HG02623 (cell line): ENCODE measurements around the gene ANKRD63.

ENCODE experiments used
- ATAC-seq: cut with Tn5 transposase; IDR thresholded peaks from one replicate; pipeline ENCODE4 v1.9.1; 2021; ENCODE audit warnings: moderate library complexity; ENCODE audit not compliant: unreplicated experiment

Gene ANKRD63

GRCh38 chr15:40296561-40297230, 13.8 kb upstream of the ANKRD63 start:
- no peak for ATAC-seq

- ATAC-seq, result no peak
These were observed 13.2 kb upstream of the ANKRD63 start for GRCh38 chr15:40295877-40296560.

- no peak for ATAC-seq
These were observed 12.4 kb upstream of the ANKRD63 start for GRCh38 chr15:40295297-40295696.

- no peak for ATAC-seq
These were observed 11.3 kb upstream of the ANKRD63 start for GRCh38 chr15:40293905-40294895.

- ATAC-seq, result no peak
These were observed 10.1 kb upstream of the ANKRD63 start for GRCh38 chr15:40293006-40293405.

GRCh38 chr15:40292246-40292645, 9.4 kb upstream of the ANKRD63 start:
- ATAC-seq, result no peak

GRCh38 chr15:40290918-40291574, 8.2 kb upstream of the ANKRD63 start:
- no peak for ATAC-seq

- no peak for ATAC-seq
These were observed 7.7 kb upstream of the ANKRD63 start for GRCh38 chr15:40290545-40290917.

GRCh38 chr15:40289140-40289775, 6.4 kb upstream of the ANKRD63 start:
- ATAC-seq, result no peak

GRCh38 chr15:40287968-40288367, 5.1 kb upstream of the ANKRD63 start:
- no peak for ATAC-seq

- ATAC-seq, result no peak
These were observed 4.6 kb upstream of the ANKRD63 start for GRCh38 chr15:40287505-40287904.

GRCh38 chr15:40286794-40287193, 3.9 kb upstream of the ANKRD63 start:
- no peak for ATAC-seq

GRCh38 chr15:40286061-40286532, 3.2 kb upstream of the ANKRD63 start:
- ATAC-seq, result no peak

GRCh38 chr15:40285554-40286011, 2.7 kb upstream of the ANKRD63 start:
- no peak for ATAC-seq

GRCh38 chr15:40285151-40285550, 2.3 kb upstream of the ANKRD63 start:
- ATAC-seq, result no peak

- no peak for ATAC-seq
These were observed 894 bp upstream of the ANKRD63 start for GRCh38 chr15:40283615-40284300.

GRCh38 chr15:40282147-40282868, 556 bp downstream of the ANKRD63 start:
- no peak for ATAC-seq

- no peak for ATAC-seq
These were observed 1.1 kb downstream of the ANKRD63 start for GRCh38 chr15:40281801-40282146.
